AG04449 (cell line): ENCODE measurements around the gene TRPV6.
A peak's percentile ranks its signal among the peaks of the same experiment; 100 is the strongest.

ENCODE experiments used
- CTCF ChIA-PET: fragments of 350-600 bp; formaldehyde crosslinking; extraction: SDS; loops from one replicate; lab custom pipeline; 2021; ENCODE audit warnings: antibody characterized with exemption; lab: Yijun Ruan, JAX
- POLR2A ChIA-PET: fragments of 400-600, 350-600 bp; formaldehyde crosslinking; extraction: SDS; loops from one replicate; lab custom pipeline; 2020; ENCODE audit warnings: antibody characterized with exemption, inconsistent platforms; lab: Yijun Ruan, JAX
- DNase-seq: peaks from one replicate; pipeline ENCODE4 v3.0.0-alpha.2; 2010; ENCODE audit warnings: low read depth, low spot score
- H3K4me3 ChIP-seq: 2 replicates; pipeline ENCODE4 v1.5.1; 2011; ENCODE audit warnings: low read depth, mild to moderate bottlenecking, control low read depth, low read length
- CTCF ChIP-seq: IDR thresholded peaks from one replicate; pipeline ENCODE4 v1.5.1; 2011; ENCODE audit warnings: mild to moderate bottlenecking, moderate library complexity, low read length, control low read depth, inconsistent platforms; ENCODE audit not compliant: insufficient read depth; ENCODE audit errors: missing control alignments

Gene TRPV6

GRCh38 chr7:142867398-142868187, 18.0 kb downstream of the TRPV6 start:
- ChIA-PET CTCF (interaction anchor here (1.5 to 2.0 kb wide), 4 partner anchors 9 to 332 kb away, joined by 5 to 12 read pairs (median 8); partner anchors contain the start of gene EPHB6), POLR2A (no interaction called here)
- no peak for TF ChIP-seq CTCF
- DNase-seq, result no peak
- no peak overlapping the region for H3K4me3 ChIP-seq

GRCh38 chr7:142867097-142867378, 18.5 kb downstream of the TRPV6 start:
- CTCF ChIA-PET, result interaction anchor here (1.1 to 2.3 kb wide), 11 partner anchors 9 to 349 kb away, joined by 3 to 15 read pairs (median 7); partner anchors contain the start of gene EPHB6
- H3K4me3 ChIP-seq, result no peak overlapping the region
- POLR2A ChIA-PET, result no interaction called here
- no peak for TF ChIP-seq CTCF
- DNase-seq, result no peak

GRCh38 chr7:142866361-142867096, 19.0 kb downstream of the TRPV6 start:
- POLR2A ChIA-PET, result no interaction called here
- no peak for DNase-seq
- H3K4me3 ChIP-seq, result no peak overlapping the region
- CTCF ChIA-PET, result interaction anchor here (0.6 to 2.3 kb wide), 21 partner anchors 8 to 380 kb away, joined by 3 to 15 read pairs (median 5); partner anchors contain the start of genes EPHB6 and TRPV5
- TF ChIP-seq CTCF, result peak; percentile 62

- DNase-seq, result no peak
- no peak for TF ChIP-seq CTCF
- ChIA-PET CTCF (interaction anchor here (0.6 to 2.3 kb wide), 20 partner anchors 9 to 379 kb away, joined by 3 to 15 read pairs (median 4); partner anchors contain the start of genes EPHB6 and TRPV5), POLR2A (no interaction called here)
- no peak overlapping the region for H3K4me3 ChIP-seq
Measured at GRCh38 chr7:142865766-142866165, 19.8 kb downstream of the TRPV6 start.

- CTCF ChIA-PET, result interaction anchor here (1.2 to 2.3 kb wide), 8 partner anchors 10 to 350 kb away, joined by 3 to 15 read pairs (median 6); no protein-coding TSS in a partner anchor
- no peak for DNase-seq
- no peak overlapping the region for H3K4me3 ChIP-seq
- TF ChIP-seq CTCF, result no peak
- POLR2A ChIA-PET, result no interaction called here
Measured at GRCh38 chr7:142864980-142865747, 20.4 kb downstream of the TRPV6 start.
